PC-3 (cell line): ENCODE measurements around the gene PRSS1. TPM values are rescaled to one million over a fixed set of nuclear protein-coding genes. Genes with fewer than 3 reads are reported as not detected.
"Not testable (repeated sequence)": the region's sequence is repeated elsewhere in the genome, so short reads cannot be mapped to it uniquely, and the experiment has no call there.

Experiments used
- ATAC-seq: fragments of 200-7000 bp; cut with Tn5 transposase; 2 replicates; pipeline ENCODE4 v1.9.1; 2020; ENCODE audit warnings: mild to moderate bottlenecking, moderate library complexity
- Bru-seq: library from RNA; stranded (reverse); fragments of 400-500 nt; gene quantifications from one replicate; lab custom pipeline; 2021; lab: Mats Ljungman, UMichigan
- BruChase-seq, 2 experiments: library from RNA; stranded (reverse); fragments of 400-500 nt; gene quantifications; one replicate each; lab custom pipeline; 2021; lab: Mats Ljungman, UMichigan
- BruUV-seq: library from RNA; stranded (reverse); fragments of 400-500 nt; replicated peaks from 2 replicates; lab custom pipeline; 2021; lab: Mats Ljungman, UMichigan
- CTCF ChIA-PET: fragments of 300-600 bp; sonication (Branson Sonifier 250); formaldehyde crosslinking; loops from one replicate; lab custom pipeline; 2022; ENCODE audit warnings: antibody characterized with exemption; lab: Charles Lee
- POLR2A ChIA-PET: fragments of 300-600 bp; sonication (Branson Sonifier 250); formaldehyde crosslinking; loops from one replicate; lab custom pipeline; 2022; ENCODE audit warnings: antibody characterized with exemption; ENCODE audit not compliant: unreplicated experiment; lab: Charles Lee
- DNase-seq: peaks from one replicate; pipeline ENCODE4 v3.0.0-alpha.2; 2015
- H2AFZ ChIP-seq: fragments of 300-600 bp; sonication (generic); 2 replicates; pipeline ENCODE4 v1.6.0; 2016; ENCODE audit warnings: antibody characterized with exemption, low read length
- H3F3A ChIP-seq: fragments of 300-600 bp; sonication (generic); one replicate; pipeline ENCODE4 v1.6.0; 2017; ENCODE audit warnings: antibody characterized with exemption, low read length, control low read depth, mild to moderate bottlenecking; ENCODE audit not compliant: unreplicated experiment
- H3K27ac ChIP-seq: fragments of 300-600 bp; sonication (generic); 2 replicates; pipeline ENCODE4 v1.5.1; 2016; ENCODE audit warnings: mild to moderate bottlenecking, low read length
- H3K27me3 ChIP-seq: fragments of 300-600 bp; sonication (generic); 2 replicates; pipeline ENCODE4 v1.6.1; 2016; ENCODE audit warnings: low read length, mixed read lengths
- H3K36me3 ChIP-seq: fragments of 300-600 bp; sonication (generic); 2 replicates; pipeline ENCODE4 v1.6.1; 2016; ENCODE audit warnings: low read depth, mixed run types, low read length, mixed read lengths
- H3K4me1 ChIP-seq: fragments of 300-600 bp; sonication (generic); 2 replicates; pipeline ENCODE4 v1.5.1; 2016; ENCODE audit warnings: low read length; ENCODE audit not compliant: insufficient read depth
- H3K4me2 ChIP-seq: fragments of 300-600 bp; sonication (generic); 2 replicates; pipeline ENCODE4 v1.6.0; 2016; ENCODE audit warnings: low read length
- H3K4me3 ChIP-seq: fragments of 300-600 bp; sonication (generic); 2 replicates; pipeline ENCODE4 v1.5.1; 2016; ENCODE audit warnings: mild to moderate bottlenecking, low read length, mixed read lengths
- H3K79me2 ChIP-seq: fragments of 300-600 bp; sonication (generic); 2 replicates; pipeline ENCODE4 v1.6.1; 2017; ENCODE audit warnings: low read length, mixed read lengths
- H3K9ac ChIP-seq: fragments of 300-600 bp; sonication (generic); 2 replicates; pipeline ENCODE4 v1.6.0; 2016; ENCODE audit warnings: mild to moderate bottlenecking, low read length
- H3K9me2 ChIP-seq: fragments of 300-600 bp; sonication (generic); replicated peaks from 2 replicates; pipeline ENCODE4 v1.6.1; 2016; ENCODE audit warnings: mixed run types, low read length, mixed read lengths
- H3K9me3 ChIP-seq: fragments of 300-600 bp; sonication (generic); 2 replicates; pipeline ENCODE4 v1.6.1; 2016; ENCODE audit warnings: low read length, mixed read lengths
- H4K20me1 ChIP-seq: fragments of 300-600 bp; sonication (generic); 2 replicates; pipeline ENCODE4 v1.6.1; 2016; ENCODE audit warnings: low read length, mixed read lengths
- EZH2 ChIP-seq: fragments of 300-600 bp; sonication (generic); IDR thresholded peaks from one replicate; pipeline ENCODE4 v1.6.1; 2017; ENCODE audit warnings: antibody characterized with exemption, mild to moderate bottlenecking, low read length; ENCODE audit not compliant: unreplicated experiment
- EZH2phosphoT487 ChIP-seq: fragments of 300-600 bp; sonication (generic); IDR thresholded peaks from 2 replicates; pipeline ENCODE4 v1.6.1; 2018; ENCODE audit warnings: mild to moderate bottlenecking, antibody characterized with exemption, low read length, borderline replicate concordance
- intact Hi-C: fragments of 100-400 bp; cut with micrococcal nuclease; formaldehyde crosslinking; loops from 2 replicates; pipeline ENCODE4 v1.9.0; 2023
- long read RNA-seq: library from polyadenylated mRNA; unstranded; transcript quantifications from one replicate; pipeline ENCODE4 v2.0.0, GENCODE V29; 2021; ENCODE audit not compliant: unreplicated experiment
- total RNA-seq: library from RNA; depleted of rRNA; stranded (reverse); fragments of >200 nt; gene quantifications from 2 replicates; pipeline ENCODE4 v1.2.3, GENCODE V29; 2014; rRNA removed
- TF ChIP-seq, protein P1 (sequence below): fragments of 300-600 bp; sonication (generic); conservative IDR thresholded peaks from 2 replicates; pipeline ENCODE4 v1.5.1; 2017; ENCODE audit warnings: antibody characterized with exemption, low read depth, mild to moderate bottlenecking, low read length

PRSS1 gene
- not detected in 2 replicates for total RNA-seq
- not detected for Bru-seq, nascent RNA
- BruChase-seq, experiment 1, labeled RNA remaining after a 6-hour chase: not detected
- BruChase-seq, experiment 2, labeled RNA remaining after a 2-hour chase: percentile 31 among the genes with signal in this experiment
- long read RNA-seq, partial matches to known transcripts: 1 of 5 reads
- long read RNA-seq, other reads (novel, unspliced or antisense): 1 of 5 reads

DNA sequence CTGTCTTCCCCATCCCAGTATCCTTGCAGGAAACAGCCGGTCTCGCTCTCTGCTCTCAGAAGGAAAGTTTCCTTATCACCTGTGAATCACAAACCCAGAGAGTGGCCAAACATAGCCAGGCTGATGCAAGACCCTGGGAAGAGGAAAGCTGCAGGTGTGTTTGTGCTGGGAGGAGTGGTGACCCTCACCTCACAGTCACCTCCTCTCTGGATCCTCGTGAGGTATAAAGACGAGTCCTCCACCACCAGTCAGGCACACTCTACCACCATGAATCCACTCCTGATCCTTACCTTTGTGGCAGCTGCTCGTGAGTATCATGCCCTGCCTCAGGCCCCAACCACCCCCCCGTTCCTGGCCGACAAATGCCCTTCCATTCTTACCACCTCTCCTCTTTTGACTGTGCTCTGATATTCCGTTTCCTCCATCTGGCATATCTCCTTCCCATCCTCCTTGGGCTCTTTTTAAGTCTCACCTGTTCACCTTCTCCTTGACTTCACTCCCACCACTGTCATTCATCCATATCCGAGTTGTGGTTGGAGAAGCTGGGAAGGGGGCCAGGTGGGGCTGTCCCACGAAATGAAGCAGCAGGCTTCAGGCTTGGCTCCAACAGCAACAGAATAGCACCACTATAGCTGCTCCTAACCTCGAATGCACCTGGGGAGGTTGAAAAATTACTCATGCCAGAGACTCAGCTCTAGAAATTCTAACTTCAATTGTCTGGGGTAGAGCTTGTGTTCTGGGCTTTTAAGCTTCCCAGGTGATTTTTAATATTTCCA, at the start of gene PRSS1:
Gene PRSS1 (plus strand): TSS at position 255 of the 776 bp plus-strand sequence. CDS start 13 bp downstream, at position 268.
- H3F3A ChIP-seq: no peaks in the 10 kb centered on the region
- no peaks in the 10 kb centered on the region for H3K9me3 ChIP-seq
- H3K9ac ChIP-seq: no peak within 1 kb of the TSS
- peaks cover 51% of the 10 kb centered on the region for H3K27me3 ChIP-seq
- ChIA-PET CTCF (no interaction called here), POLR2A (no interaction called here)
- DNase-seq: no peak
- H3K27ac ChIP-seq: no peak within 1 kb of the TSS
- H3K79me2 ChIP-seq: no peaks in the 10 kb centered on the region
- no peak within 1 kb of the TSS for H3K4me3 ChIP-seq
- BruUV-seq: no TSS peak
- no peaks in the 10 kb centered on the region for H4K20me1 ChIP-seq
- H3K36me3 ChIP-seq: no peaks in the 10 kb centered on the region
- H2AFZ ChIP-seq: no peak within 1 kb of the TSS
- no peak for TF ChIP-seq EZH2phosphoT487
- no peak for TF ChIP-seq EZH2
- TF ChIP-seq, protein P1, sequence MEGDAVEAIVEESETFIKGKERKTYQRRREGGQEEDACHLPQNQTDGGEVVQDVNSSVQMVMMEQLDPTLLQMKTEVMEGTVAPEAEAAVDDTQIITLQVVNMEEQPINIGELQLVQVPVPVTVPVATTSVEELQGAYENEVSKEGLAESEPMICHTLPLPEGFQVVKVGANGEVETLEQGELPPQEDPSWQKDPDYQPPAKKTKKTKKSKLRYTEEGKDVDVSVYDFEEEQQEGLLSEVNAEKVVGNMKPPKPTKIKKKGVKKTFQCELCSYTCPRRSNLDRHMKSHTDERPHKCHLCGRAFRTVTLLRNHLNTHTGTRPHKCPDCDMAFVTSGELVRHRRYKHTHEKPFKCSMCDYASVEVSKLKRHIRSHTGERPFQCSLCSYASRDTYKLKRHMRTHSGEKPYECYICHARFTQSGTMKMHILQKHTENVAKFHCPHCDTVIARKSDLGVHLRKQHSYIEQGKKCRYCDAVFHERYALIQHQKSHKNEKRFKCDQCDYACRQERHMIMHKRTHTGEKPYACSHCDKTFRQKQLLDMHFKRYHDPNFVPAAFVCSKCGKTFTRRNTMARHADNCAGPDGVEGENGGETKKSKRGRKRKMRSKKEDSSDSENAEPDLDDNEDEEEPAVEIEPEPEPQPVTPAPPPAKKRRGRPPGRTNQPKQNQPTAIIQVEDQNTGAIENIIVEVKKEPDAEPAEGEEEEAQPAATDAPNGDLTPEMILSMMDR: no peak
- intact Hi-C loops: no loop called here
- H3K4me1 ChIP-seq: peaks cover 5% of the 10 kb centered on the region
- no peaks in the 10 kb centered on the region for H3K9me2 ChIP-seq
- ATAC-seq: no peak
- no peak within 1 kb of the TSS for H3K4me2 ChIP-seq

DNA sequence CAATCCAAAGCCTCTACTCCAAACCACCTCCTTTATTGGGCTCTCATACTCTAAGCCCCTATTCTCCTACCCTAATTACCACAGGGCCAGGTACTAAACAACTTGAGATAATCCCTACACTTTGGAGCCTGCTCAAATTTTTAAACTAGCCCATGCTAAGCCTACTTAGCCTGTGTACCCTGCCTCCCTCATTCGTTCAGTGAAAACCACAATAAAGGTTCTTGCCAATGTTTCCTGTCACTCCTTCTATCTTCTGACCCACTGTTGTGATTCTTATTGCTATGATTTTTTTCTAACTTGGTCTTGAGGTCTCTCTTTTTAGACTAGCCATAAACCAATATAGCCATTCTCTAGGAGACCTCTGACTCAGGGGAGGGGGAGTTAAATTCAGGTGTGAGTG, 48.3 kb upstream of the PRSS1 start:
- H3K36me3 ChIP-seq, H4K20me1 ChIP-seq, H3K27ac ChIP-seq, DNase-seq, ATAC-seq, H3K79me2 ChIP-seq, H3K27me3 ChIP-seq, H3K4me3 ChIP-seq, intact Hi-C loops, H2AFZ ChIP-seq, POLR2A ChIA-PET, BruUV-seq, H3F3A ChIP-seq, H3K4me1 ChIP-seq, H3K9me3 ChIP-seq, H3K9me2 ChIP-seq, H3K4me2 ChIP-seq, H3K9ac ChIP-seq: not testable (repeated sequence)
- CTCF ChIA-PET: interaction anchor here (0.6 to 0.7 kb wide), 2 partner anchors 94 to 110 kb away, joined by 9 read pairs; no protein-coding TSS in a partner anchor

DNA sequence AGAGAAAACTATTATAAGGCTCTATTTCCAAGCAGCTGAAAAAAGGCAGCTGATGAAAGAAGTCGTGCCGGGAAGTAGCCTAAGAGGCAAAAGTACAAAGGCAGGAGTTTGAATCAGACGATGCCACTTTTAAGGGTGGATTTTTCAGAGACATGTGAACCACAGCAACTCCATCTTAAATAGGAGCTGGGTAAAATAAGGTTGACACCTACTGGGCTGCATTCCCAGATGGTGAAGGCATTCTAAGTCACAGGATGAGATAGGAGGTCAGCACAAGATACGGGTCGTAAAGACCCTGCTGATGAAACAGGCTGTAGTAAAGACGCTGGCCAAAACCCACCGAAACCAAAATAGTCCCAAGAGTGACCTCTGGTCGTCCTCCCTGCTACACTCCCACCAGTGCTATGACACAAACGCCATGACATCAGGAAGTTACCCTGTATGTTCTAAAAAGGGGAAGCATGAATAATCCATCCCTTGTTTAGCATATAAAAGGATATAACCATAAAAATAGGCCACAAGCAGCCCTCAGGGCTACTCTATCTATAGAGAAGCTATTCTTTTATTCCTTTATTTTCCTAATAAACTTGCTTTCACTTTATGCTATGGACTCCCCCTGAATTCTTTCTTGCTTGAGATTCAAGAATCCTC, 45.5 kb upstream of the PRSS1 start:
- Histone ChIP-seq H3K4me3 (no peak overlapping the region), H2AFZ (no peak overlapping the region), H3F3A (no peaks in the 10 kb centered on the region), H3K4me2 (no peak overlapping the region), H3K9me3 (no peaks in the 10 kb centered on the region), H3K9me2 (no peaks in the 10 kb centered on the region), H3K27ac (no peak overlapping the region), H3K36me3 (no peaks in the 10 kb centered on the region), H4K20me1 (no peaks in the 10 kb centered on the region), H3K27me3 (no peaks in the 10 kb centered on the region), H3K4me1 (no peaks in the 10 kb centered on the region), H3K79me2 (no peaks in the 10 kb centered on the region), H3K9ac (no peak overlapping the region)
- no TSS peak for BruUV-seq
- ChIA-PET CTCF (interaction anchor here (0.6 kb wide), 1 partner anchor 9 kb away, joined by 3 read pairs; no protein-coding TSS in a partner anchor), POLR2A (no interaction called here)
- TF ChIP-seq, protein P1: no peak
- TF ChIP-seq EZH2: no peak
- TF ChIP-seq EZH2phosphoT487: no peak
- intact Hi-C loops: no loop called here
- ATAC-seq (no peak), DNase-seq (no peak)

DNA sequence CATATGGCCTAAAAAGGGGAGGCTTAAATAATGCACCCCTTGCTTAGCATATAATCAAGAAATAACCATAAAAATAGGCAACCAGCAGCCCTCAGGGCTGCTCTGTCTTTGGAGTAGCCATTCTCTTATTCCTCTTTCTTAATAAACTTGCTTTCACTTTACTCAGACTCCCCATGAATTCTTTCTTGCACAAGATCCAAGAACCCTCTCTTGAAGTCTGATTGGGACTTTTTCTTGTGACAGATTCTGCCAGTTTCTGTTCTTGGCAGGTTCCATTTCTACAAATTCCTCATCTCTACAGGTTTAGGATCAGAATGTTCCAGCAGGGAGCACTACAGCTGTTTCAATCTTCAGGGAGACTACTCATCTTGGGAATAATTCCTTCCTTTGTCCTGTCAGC, 40.5 kb upstream of the PRSS1 start:
- H3K27ac ChIP-seq, BruUV-seq, H3K9me2 ChIP-seq, H4K20me1 ChIP-seq, H3K79me2 ChIP-seq, intact Hi-C loops, H3K9ac ChIP-seq, H3K27me3 ChIP-seq, H3K4me1 ChIP-seq, H3F3A ChIP-seq, H3K4me3 ChIP-seq, DNase-seq, POLR2A ChIA-PET, H2AFZ ChIP-seq, H3K9me3 ChIP-seq, H3K36me3 ChIP-seq, H3K4me2 ChIP-seq: not testable (repeated sequence)
- peak; percentile 47; the same call in 1 of the 2 replicates for ATAC-seq
- CTCF ChIA-PET: interaction anchor here (1.0 to 1.3 kb wide), 3 partner anchors 74 to 173 kb away, joined by 3 to 8 read pairs (median 4); no protein-coding TSS in a partner anchor
